Thyroid gland (tissue), 4 donors: ENCODE results near the gene EYA4. TPM values are rescaled to one million over a fixed set of nuclear protein-coding genes. Genes with fewer than 3 reads are reported as not detected.

Experiments
- DNase-seq, 2 donors: peaks; one replicate each; pipeline ENCODE4 v3.0.0-alpha.2; 2019
- H3K27ac ChIP-seq, 3 donors: fragments of 200-600 bp; sonication (generic); 1 replicate in 2 of 3; 2 replicates in 1 of 3; pipeline ENCODE4 v1.5.1; 2016 to 2019; ENCODE audit warnings: mild to moderate bottlenecking in 1 of 3, moderate library complexity in 1 of 3
- H3K27me3 ChIP-seq: fragments of 200-600 bp; sonication (generic); one replicate; pipeline ENCODE4 v1.5.1; 2019
- H3K36me3 ChIP-seq, 2 donors: fragments of 200-600 bp; sonication (generic); one replicate each; pipeline ENCODE4 v1.5.1; 2016 to 2019
- H3K4me1 ChIP-seq, 2 donors: fragments of 200-600 bp; sonication (generic); one replicate each; pipeline ENCODE4 v1.5.1; 2017 to 2019
- H3K4me3 ChIP-seq, 3 donors: fragments of 200-600 bp; sonication (generic); replicated peaks in 1 of 3; 1 replicate in 2 of 3; 2 replicates in 1 of 3; pipeline ENCODE4 v1.5.1; 2016; ENCODE audit warnings: mild to moderate bottlenecking in 1 of 3
- H3K9me3 ChIP-seq: fragments of 200-600 bp; sonication (generic); one replicate; pipeline ENCODE4 v1.5.1; 2017
- CTCF ChIP-seq, 6 experiments: fragments of 200-600 bp in 3 of 6; fragments of 450-650 bp in 3 of 6; sonication (generic) in 3 of 6; IDR thresholded peaks; one replicate each; pipeline ENCODE4 v1.5.1; 2016 to 2019; ENCODE audit warnings: antibody characterized with exemption in 6 of 6, mild to moderate bottlenecking in 2 of 6, inconsistent platforms in 1 of 6, moderate library complexity in 1 of 6
- POLR2A ChIP-seq, 2 donors: fragments of 450-650 bp; IDR thresholded peaks; one replicate each; pipeline ENCODE4 v1.6.1; 2017; ENCODE audit warnings: antibody characterized with exemption in 2 of 2, mild to moderate bottlenecking in 2 of 2, moderate library complexity in 1 of 2
- WGBS, 2 donors: methylation state at CpG; one replicate each; pipeline ENCODE4 v1.1.5; 2017; 5-methylcytosine and 5-hydroxymethylcytosine counted together
- intact Hi-C: fragments of 100-400 bp; cut with DNase I; formaldehyde crosslinking; loops from one replicate; pipeline ENCODE4 v1.15.1; 2023
- total RNA-seq, 4 donors: library from RNA; depleted of rRNA; stranded (reverse); fragments of >200 nt; gene quantifications; one replicate each; pipeline ENCODE4 v1.2.3, GENCODE V29; 2016

EYA4 gene
- total RNA-seq, 4 donors from 2014 or later = 3.3 to 8.2 (median 5.3) TPM

GRCh38 chr6:133474516-133474915, 233.4 kb downstream of the EYA4 start:
- intact Hi-C loops = no loop called here
- no peaks in the 10 kb centered on the region for H3K4me1 ChIP-seq
- no peak overlapping the region for H3K27ac ChIP-seq
- H3K4me3 ChIP-seq = no peak overlapping the region
- TF ChIP-seq POLR2A (IDR thresholded peaks at IDR 0.05) (no peak), CTCF (IDR thresholded peaks at IDR 0.05) (no peak)
- no peaks in the 10 kb centered on the region for H3K9me3 ChIP-seq
- 65 to 66% methylated on average over 2 of the region's 2 CpGs for WGBS, 2 donors
- no peak for DNase-seq
- no peaks in the 10 kb centered on the region for H3K36me3 ChIP-seq
- H3K27me3 ChIP-seq = no peaks in the 10 kb centered on the region

- H3K9me3 ChIP-seq = no peaks in the 10 kb centered on the region
- no peaks in the 10 kb centered on the region for H3K4me1 ChIP-seq
- 88 to 95% methylated on average over 2 of the region's 2 CpGs for WGBS, 2 donors
- H3K4me3 ChIP-seq = no peak overlapping the region
- DNase-seq = no peak
- intact Hi-C loops = no loop called here
- no peak for TF ChIP-seq POLR2A (IDR thresholded peaks at IDR 0.05)
- TF ChIP-seq CTCF (IDR thresholded peaks at IDR 0.05) = no peak
- H3K36me3 ChIP-seq = no peaks in the 10 kb centered on the region
- no peak overlapping the region for H3K27ac ChIP-seq
- no peaks in the 10 kb centered on the region for H3K27me3 ChIP-seq
Measured at GRCh38 chr6:133478673-133479072, 237.5 kb downstream of the EYA4 start.

GRCh38 chr6:133487174-133487573, 246.0 kb downstream of the EYA4 start:
- Histone ChIP-seq H3K27ac (no peak overlapping the region), H3K4me3 (no peak overlapping the region), H3K9me3 (no peaks in the 10 kb centered on the region), H3K36me3 (no peaks in the 10 kb centered on the region), H3K27me3 (no peaks in the 10 kb centered on the region), H3K4me1 (no peaks in the 10 kb centered on the region)
- WGBS, 2 donors = 85 to 100% methylated on average over 1 to 2 of the region's 2 CpGs
- DNase-seq = no peak
- TF ChIP-seq CTCF (IDR thresholded peaks at IDR 0.05) (no peak), POLR2A (IDR thresholded peaks at IDR 0.05) (no peak)
- intact Hi-C loops = no loop called here

GRCh38 chr6:133495205-133495903, 254.2 kb downstream of the EYA4 start:
- intact Hi-C loops = no loop called here
- WGBS, 2 donors = 52 to 54% methylated on average over 1 of the region's 1 CpG
- H3K9me3 ChIP-seq = no peaks in the 10 kb centered on the region
- no peak overlapping the region for H3K27ac ChIP-seq
- no peak for DNase-seq
- peaks cover 0 to 13% of the 10 kb centered on the region in 2 donors for H3K4me1 ChIP-seq
- TF ChIP-seq POLR2A (IDR thresholded peaks at IDR 0.05) (no peak), CTCF (IDR thresholded peaks at IDR 0.05) (no peak)
- H3K36me3 ChIP-seq = no peaks in the 10 kb centered on the region
- H3K4me3 ChIP-seq = no peak overlapping the region
- H3K27me3 ChIP-seq = no peaks in the 10 kb centered on the region

GRCh38 chr6:133499662-133500061, 258.5 kb downstream of the EYA4 start:
- no peak for TF ChIP-seq POLR2A (IDR thresholded peaks at IDR 0.05)
- no peak for TF ChIP-seq CTCF (IDR thresholded peaks at IDR 0.05)
- peak; percentile 82 to 88 for DNase-seq
- Histone ChIP-seq H3K36me3 (no peaks in the 10 kb centered on the region), H3K4me1 (peaks cover 31 to 55% of the 10 kb centered on the region in 2 donors), H3K4me3 (no peak overlapping the region), H3K9me3 (no peaks in the 10 kb centered on the region), H3K27me3 (no peaks in the 10 kb centered on the region), H3K27ac (no peak overlapping the region)
- intact Hi-C loops = no loop called here
- WGBS, 2 donors = 16 to 38% methylated on average over 3 of the region's 3 CpGs
